Measurements from ENCODE around the gene RAMP1.

GRCh38 chr2:237859533-237860272 is at the start of gene RAMP1:
- TF ChIP-seq CTCF (IDR thresholded peaks at IDR 0.05; ENCODE audit: insufficient read depth, low read depth, low read length) = no peak
- no peak for TF ChIP-seq EZH2 (IDR thresholded peaks at IDR 0.05; ENCODE audit: insufficient read depth, low read length)
